H1 (cell line): ENCODE results near the gene LMTK3. TPM values are rescaled to one million over a fixed set of nuclear protein-coding genes. Genes with fewer than 3 reads are reported as not detected.

Source experiments
- CTCF ChIA-PET: fragments of 300-600 bp; sonication (Branson Sonifier 250); formaldehyde crosslinking; loops from one replicate; lab custom pipeline; 2021; ENCODE audit not compliant: partially characterized antibody; lab: Charles Lee
- POLR2A ChIA-PET: fragments of 300-600 bp; sonication (Branson Sonifier 250); formaldehyde crosslinking; loops from one replicate; lab custom pipeline; 2021; ENCODE audit warnings: inconsistent platforms; ENCODE audit not compliant: partially characterized antibody; lab: Charles Lee
- DNase-seq, 2 experiments: peaks; one replicate each; pipeline versions ENCODE4 v3.0.0 to v3.0.0-alpha.2; 2010 to 2022; ENCODE audit warnings: low spot score in 2 of 2, low read depth in 1 of 2, mixed read lengths in 1 of 2
- FAIRE-seq: peaks from 2 replicates; lab custom pipeline; 2011; peaks lifted over from hg19 to GRCh38; lab: Jason Lieb, UNC
- H2AFZ ChIP-seq: 2 replicates; pipeline ENCODE4 v1.8.1; 2012; ENCODE audit warnings: low read length, inconsistent platforms
- H2AK5ac ChIP-seq: 2 replicates; pipeline ENCODE4 v1.6.1; 2013; ENCODE audit warnings: low read depth, low read length
- H2BK120ac ChIP-seq: replicated peaks from 2 replicates; pipeline ENCODE3; 2013; ENCODE audit warnings: low read depth, low read length, inconsistent platforms
- H2BK12ac ChIP-seq: 2 replicates; pipeline ENCODE4 v1.6.1; 2013; ENCODE audit warnings: low read depth, low read length
- H2BK15ac ChIP-seq: 2 replicates; pipeline ENCODE4 v1.6.1; 2013; ENCODE audit warnings: low read length
- H2BK20ac ChIP-seq: 2 replicates; pipeline ENCODE4 v1.6.1; 2013; ENCODE audit warnings: low read length
- H2BK5ac ChIP-seq: 2 replicates; pipeline ENCODE4 v1.6.1; 2013; ENCODE audit warnings: low read depth, low read length
- H3K14ac ChIP-seq: 2 replicates; pipeline ENCODE4 v1.6.1; 2013; ENCODE audit warnings: inconsistent platforms; ENCODE audit not compliant: insufficient read length
- H3K18ac ChIP-seq: 2 replicates; pipeline ENCODE4 v1.6.1; 2013; ENCODE audit warnings: low read length; ENCODE audit errors: extremely low read depth
- H3K23ac ChIP-seq: 2 replicates; pipeline ENCODE4 v1.6.1; 2013; ENCODE audit warnings: inconsistent platforms; ENCODE audit not compliant: insufficient read length
- H3K23me2 ChIP-seq: 2 replicates; pipeline ENCODE4 v1.6.1; 2013; ENCODE audit warnings: low read depth, low read length
- H3K27ac ChIP-seq: 2 replicates; pipeline ENCODE4 v1.6.1; 2011; ENCODE audit warnings: low read depth, low read length, inconsistent platforms
- H3K27me3 ChIP-seq, 4 experiments: replicated peaks in 1 of 4; 1 replicate in 1 of 4; 2 replicates in 3 of 4; pipeline versions ENCODE4 v1.6.1 to v1.8.1; 2011 to 2013; ENCODE audit warnings: low read length in 3 of 4, mild to moderate bottlenecking in 3 of 4, inconsistent platforms in 2 of 4, mixed read lengths in 2 of 4, moderate library complexity in 1 of 4; ENCODE audit not compliant: control insufficient read depth in 3 of 4, insufficient read depth in 3 of 4; ENCODE audit errors: extremely low read depth in 1 of 4
- H3K36me3 ChIP-seq, 4 experiments: 2 replicates each; pipeline versions ENCODE4 v1.6.1 to v1.8.1; 2011 to 2013; ENCODE audit warnings: mild to moderate bottlenecking in 4 of 4, low read length in 3 of 4, moderate library complexity in 2 of 4, control low read depth in 1 of 4, inconsistent platforms in 1 of 4; ENCODE audit not compliant: insufficient read depth in 4 of 4, control insufficient read depth in 2 of 4
- H3K4ac ChIP-seq: replicated peaks from 2 replicates; pipeline ENCODE3; 2013; ENCODE audit warnings: low read length, low read depth, mixed read lengths, inconsistent platforms; ENCODE audit not compliant: insufficient read length
- H3K4me1 ChIP-seq, 4 experiments: replicated peaks in 1 of 4; 1 replicate in 1 of 4; 2 replicates in 3 of 4; pipeline versions ENCODE4 v1.6.1 to v1.8.1; 2011 to 2013; ENCODE audit warnings: low read length in 3 of 4, inconsistent platforms in 2 of 4, mixed read lengths in 1 of 4; ENCODE audit not compliant: insufficient read depth in 4 of 4, control insufficient read depth in 3 of 4
- H3K4me2 ChIP-seq, 2 experiments: 2 replicates each; pipeline versions ENCODE4 v1.6.1 to v1.8.1; 2011 to 2013; ENCODE audit warnings: low read depth in 2 of 2, low read length in 2 of 2, control low read depth in 1 of 2, inconsistent platforms in 1 of 2, mild to moderate bottlenecking in 1 of 2; ENCODE audit not compliant: insufficient read depth in 1 of 2
- H3K4me3 ChIP-seq, 4 experiments: fragments of 200-600, 300-600 bp in 1 of 4; sonication (generic), shearing (Covaris generic), sonication (Bioruptor Twin) in 1 of 4; 2 replicates each; pipeline versions ENCODE4 v1.5.1 to v1.8.1; 2011 to 2016; ENCODE audit warnings: low read length in 4 of 4, low read depth in 3 of 4, control low read depth in 2 of 4, inconsistent platforms in 2 of 4, mild to moderate bottlenecking in 2 of 4, mixed read lengths in 1 of 4, moderate library complexity in 1 of 4; ENCODE audit not compliant: insufficient read depth in 2 of 4; ENCODE audit errors: extremely low read depth in 1 of 4
- H3K56ac ChIP-seq: replicated peaks from 2 replicates; pipeline ENCODE3; 2013; ENCODE audit warnings: low read depth, mild to moderate bottlenecking, mixed read lengths, low read length, inconsistent platforms; ENCODE audit not compliant: insufficient read length
- H3K79me1 ChIP-seq: 2 replicates; pipeline ENCODE4 v1.6.1; 2013; ENCODE audit warnings: low read depth, low read length, control low read depth
- H3K79me2 ChIP-seq, 2 experiments: 2 replicates each; pipeline versions ENCODE4 v1.6.1 to v1.8.1; 2012 to 2013; ENCODE audit warnings: low read length in 2 of 2, mild to moderate bottlenecking in 2 of 2, inconsistent platforms in 1 of 2; ENCODE audit not compliant: insufficient read depth in 2 of 2, control insufficient read depth in 1 of 2
- H3K9ac ChIP-seq, 4 experiments: replicated peaks in 1 of 4; 1 replicate in 1 of 4; 2 replicates in 3 of 4; pipeline versions ENCODE4 v1.6.1 to v1.8.1; 2011 to 2013; ENCODE audit warnings: low read depth in 3 of 4, low read length in 3 of 4, control low read depth in 2 of 4, mild to moderate bottlenecking in 2 of 4, moderate library complexity in 2 of 4, inconsistent platforms in 1 of 4; ENCODE audit errors: extremely low read depth in 1 of 4
- H3K9me3 ChIP-seq, 2 experiments: 2 replicates each; pipeline versions ENCODE4 v1.6.1 to v1.8.1; 2012 to 2013; ENCODE audit warnings: mild to moderate bottlenecking in 2 of 2, moderate library complexity in 2 of 2, control low read depth in 1 of 2, inconsistent platforms in 1 of 2, low read depth in 1 of 2, low read length in 1 of 2, mixed read lengths in 1 of 2; ENCODE audit not compliant: insufficient read depth in 2 of 2
- H4K20me1 ChIP-seq, 2 experiments: replicated peaks in 1 of 2; 2 replicates each; pipeline versions ENCODE3 to v1.8.1; 2011 to 2013; ENCODE audit warnings: inconsistent platforms in 2 of 2, low read length in 2 of 2, mild to moderate bottlenecking in 1 of 2; ENCODE audit not compliant: insufficient read depth in 2 of 2, control insufficient read depth in 1 of 2
- H4K5ac ChIP-seq: 2 replicates; pipeline ENCODE4 v1.6.1; 2013; ENCODE audit warnings: low read length, low read depth, mixed read lengths, inconsistent platforms; ENCODE audit not compliant: insufficient read length
- H4K8ac ChIP-seq: 2 replicates; pipeline ENCODE4 v1.8.0; 2013; ENCODE audit warnings: mild to moderate bottlenecking, moderate library complexity, low read length, inconsistent platforms; ENCODE audit not compliant: insufficient read depth; ENCODE audit errors: extremely low read depth
- H4K91ac ChIP-seq: replicated peaks from 2 replicates; pipeline ENCODE3; 2013; ENCODE audit warnings: low read length, mixed read lengths, inconsistent platforms; ENCODE audit not compliant: insufficient read length
- CBX8 ChIP-seq: fragments of 300-800, 300-1000 bp; sonication (generic); IDR thresholded peaks from 2 replicates; pipeline ENCODE4 v1.7.1; 2016; ENCODE audit warnings: low read depth, low read length, borderline replicate concordance
- CHD1 ChIP-seq: IDR thresholded peaks from 2 replicates; pipeline ENCODE4 v1.6.1; 2012; ENCODE audit warnings: low read depth, low read length, improper control_type of control experiment
- MAX ChIP-seq: IDR thresholded peaks from 2 replicates; pipeline ENCODE4 v1.6.1; 2012; ENCODE audit warnings: inconsistent platforms
- RBBP5 ChIP-seq: IDR thresholded peaks from 2 replicates; pipeline ENCODE4 v1.7.1; 2012; ENCODE audit warnings: low read depth, mild to moderate bottlenecking, inconsistent platforms, low read length, moderate library complexity, borderline replicate concordance
- TBP ChIP-seq: IDR thresholded peaks from 2 replicates; pipeline ENCODE4 v1.6.1; 2011; ENCODE audit warnings: low read depth, low read length, improper control_type of control experiment
- WGBS, 2 experiments: shearing (Covaris generic) in 1 of 2; methylation state at CpG; one replicate each; pipeline versions ENCODE4 v1.1.6 to v1.1.7; 2013 to 2015; ENCODE audit warnings: low lambda C conversion rate in 2 of 2, mixed read lengths in 2 of 2, inconsistent platforms in 1 of 2, low coverage in 1 of 2, missing lambda C conversion rate in 1 of 2; ENCODE audit not compliant: insufficient replicate concordance in 2 of 2, insufficient coverage in 1 of 2, insufficient read length in 1 of 2; ENCODE audit errors: extremely low coverage in 1 of 2, missing lambda C conversion rate in 1 of 2; 5-methylcytosine and 5-hydroxymethylcytosine counted together
- polyA plus RNA-seq, 7 experiments: library from polyadenylated mRNA; depleted of rRNA in 3 of 7; stranded (reverse) in 5 of 7; unstranded in 2 of 7; fragments of >200 nt in 5 of 7; fragments of 200-250 nt in 2 of 7; gene quantifications; 1 replicate in 5 of 7; 2 replicates in 1 of 7; 4 replicates in 1 of 7; pipeline versions ENCODE4 v1.2.1 to v1.2.3, GENCODE V29; 2011 to 2013; ENCODE audit warnings: missing spikeins in 2 of 7, mixed read lengths in 2 of 7
- total RNA-seq: library from RNA; stranded (reverse); fragmentation: NEBNext Ultra II Directional; extraction: Animal tissue kit (Norgen Biotek cat#: 25700); gene quantifications from 2 replicates; pipeline ENCODE4 v1.2.1, GENCODE V29; 2021

The LMTK3 gene
- total and polyA plus RNA-seq, 2 of the 8 experiments (the other 6 are each of a cell fraction or from before 2014, with no cell fraction given) = 2.7 to 12.4 TPM

GRCh38 chr19:48458016-48458415, 53.6 kb downstream of the LMTK3 start:
- no peak overlapping the region for H3K18ac ChIP-seq
- no peak overlapping the region for H2BK20ac ChIP-seq
- no peaks in the 10 kb centered on the region for H3K23me2 ChIP-seq
- no peak overlapping the region for H3K14ac ChIP-seq
- no peak overlapping the region for H4K8ac ChIP-seq
- H3K4me1 ChIP-seq = peaks cover 0 to 2% (median under 1%) of the 10 kb centered on the region in 4 experiments; a peak in 1 of 7 replicates
- DNase-seq (no peak), FAIRE-seq (no peak)
- H3K9me3 ChIP-seq = peaks cover 0 to 6% of the 10 kb centered on the region in 2 experiments; a peak in 1 of 4 replicates
- H3K36me3 ChIP-seq = peaks cover 0 to 35% (median 9%) of the 10 kb centered on the region in 4 experiments; a peak in 7 of 8 replicates
- no peak overlapping the region for H2BK12ac ChIP-seq
- no peak overlapping the region for H2BK5ac ChIP-seq
- H4K20me1 ChIP-seq = peaks cover 2 to 12% of the 10 kb centered on the region in 2 experiments
- POLR2A ChIA-PET = interaction anchor here (0.7 to 3.2 kb wide), 9 partner anchors 10 to 43 kb away, joined by 3 to 14 read pairs (median 5); partner anchors contain the start of gene GRWD1
- no peak overlapping the region for H4K91ac ChIP-seq
- H3K27ac ChIP-seq = no peak overlapping the region
- no peak overlapping the region for H2BK15ac ChIP-seq
- H4K5ac ChIP-seq = no peak overlapping the region
- no peak overlapping the region for H2AFZ ChIP-seq
- whole genome bisulfite sequencing, 2 experiments = 88% methylated on average over 2 of the region's 2 CpGs; no CpG with 5 or more reads in 1 of the 2 experiments
- no peak overlapping the region for H3K4me2 ChIP-seq
- no peak overlapping the region for H2AK5ac ChIP-seq
- TF ChIP-seq CBX8 = no peak
- no peak for TF ChIP-seq RBBP5
- no peak for TF ChIP-seq MAX
- TF ChIP-seq CHD1 = no peak
- TF ChIP-seq TBP = no peak
- H3K23ac ChIP-seq = no peak overlapping the region
- no peak overlapping the region for H3K9ac ChIP-seq
- CTCF ChIA-PET = interaction anchor here (0.8 to 1.0 kb wide), 2 partner anchors 9 to 68 kb away, joined by 3 read pairs; no protein-coding TSS in a partner anchor
- no peaks in the 10 kb centered on the region for H3K27me3 ChIP-seq
- H3K56ac ChIP-seq = no peak overlapping the region
- H3K4me3 ChIP-seq = no peak overlapping the region
- no peak overlapping the region for H2BK120ac ChIP-seq
- no peaks in the 10 kb centered on the region for H3K79me2 ChIP-seq
- peaks cover 4% of the 10 kb centered on the region for H3K79me1 ChIP-seq
- no peak overlapping the region for H3K4ac ChIP-seq
